Esophagus muscularis mucosa (tissue), 4 donors: ENCODE data around the gene MRPS2. TPM values are rescaled to one million over a fixed set of nuclear protein-coding genes. Genes with fewer than 3 reads are reported as not detected.
"Not testable (repeated sequence)": the region's sequence is repeated elsewhere in the genome, so short reads cannot be mapped to it uniquely, and the experiment has no call there.

ENCODE experiments used
- DNase-seq: peaks from one replicate; pipeline ENCODE4 v3.0.0-alpha.2; 2017; ENCODE audit errors: extremely low spot score
- H3K27ac ChIP-seq, 4 donors: fragments of 200-600 bp; sonication (generic); replicated peaks in 1 of 4; 1 replicate in 3 of 4; 2 replicates in 1 of 4; pipeline ENCODE4 v1.5.1; 2016 to 2019; ENCODE audit warnings: mild to moderate bottlenecking in 1 of 4
- H3K27me3 ChIP-seq, 4 donors: fragments of 200-600 bp; sonication (generic); one replicate each; pipeline versions ENCODE4 v1.5.1 to v1.6.0; 2016 to 2019
- H3K36me3 ChIP-seq, 4 donors: fragments of 200-600 bp; sonication (generic); one replicate each; pipeline ENCODE4 v1.5.1; 2016 to 2019
- H3K4me1 ChIP-seq, 4 donors: fragments of 200-600 bp; sonication (generic); one replicate each; pipeline ENCODE4 v1.5.1; 2016 to 2019
- H3K4me3 ChIP-seq, 4 donors: fragments of 200-600 bp; sonication (generic); 1 replicate in 2 of 4; 2 replicates in 2 of 4; pipeline ENCODE4 v1.5.1; 2016 to 2019; ENCODE audit warnings: mild to moderate bottlenecking in 4 of 4, moderate library complexity in 1 of 4
- H3K9me3 ChIP-seq, 4 donors: fragments of 200-600 bp; sonication (generic); 1 replicate in 3 of 4; 2 replicates in 1 of 4; pipeline ENCODE4 v1.5.1; 2016 to 2019
- CTCF ChIP-seq, 3 experiments: fragments of 200-600 bp in 2 of 3; fragments of 450-650 bp in 1 of 3; sonication (generic) in 2 of 3; IDR thresholded peaks; one replicate each; pipeline ENCODE4 v1.5.1; 2017 to 2019; ENCODE audit warnings: antibody characterized with exemption in 3 of 3, mild to moderate bottlenecking in 2 of 3, moderate library complexity in 1 of 3
- EP300 ChIP-seq: sonication (generic); formaldehyde crosslinking; IDR thresholded peaks from one replicate; pipeline ENCODE4 v1.6.1; 2017; ENCODE audit warnings: antibody characterized with exemption
- POLR2A ChIP-seq: fragments of 450-650 bp; IDR thresholded peaks from one replicate; pipeline ENCODE4 v1.6.1; 2017; ENCODE audit warnings: antibody characterized with exemption, moderate library complexity, mild to moderate bottlenecking, low read depth
- POLR2AphosphoS5 ChIP-seq, 2 donors: sonication (generic); formaldehyde crosslinking; IDR thresholded peaks; one replicate each; pipeline ENCODE4 v1.6.1; 2017; ENCODE audit warnings: antibody characterized with exemption in 2 of 2
- WGBS: methylation state at CpG from one replicate; pipeline ENCODE4 v1.1.5; 2018; 5-methylcytosine and 5-hydroxymethylcytosine counted together
- intact Hi-C: fragments of 100-400 bp; cut with DNase I; formaldehyde crosslinking; loops from one replicate; pipeline ENCODE4 v1.15.1; 2023
- total RNA-seq, 4 donors: library from RNA; depleted of rRNA; stranded (reverse); fragments of >200 nt; gene quantifications; one replicate each; pipeline versions ENCODE4 v1.1.0 to v1.2.1, GENCODE V29; 2016

Gene MRPS2
- total RNA-seq, 4 donors from 2014 or later, result 19.5 to 47.3 (median 37.9) TPM

GRCh38 chr9:135544981-135545635, 44.6 kb downstream of the MRPS2 start:
- 67% methylated on average over 18 of the region's 18 CpGs for WGBS
- Histone ChIP-seq H3K27ac (no peak overlapping the region), H3K36me3 (no peaks in the 10 kb centered on the region), H3K4me3 (no peak overlapping the region), H3K4me1 (no peaks in the 10 kb centered on the region), H3K27me3 (peaks cover 0 to 54% (median 0%) of the 10 kb centered on the region in 4 donors), H3K9me3 (no peaks in the 10 kb centered on the region)
- intact Hi-C loops, result no loop called here
- no peak for DNase-seq
- TF ChIP-seq POLR2A, result no peak
- no peak for TF ChIP-seq POLR2AphosphoS5 (IDR thresholded peaks at IDR 0.05)
- no peak for TF ChIP-seq EP300
- TF ChIP-seq CTCF (IDR thresholded peaks at IDR 0.05), result no peak

- DNase-seq, H3K27ac ChIP-seq, H3K4me3 ChIP-seq, H3K4me1 ChIP-seq, H3K36me3 ChIP-seq, H3K9me3 ChIP-seq, intact Hi-C loops: not testable (repeated sequence)
- whole genome bisulfite sequencing, result 61% methylated on average over 11 of the region's 19 CpGs
- H3K27me3 ChIP-seq, result peaks cover 0 to 52% (median 0%) of the 10 kb centered on the region in 4 donors
Observed at GRCh38 chr9:135545646-135546176, 45.2 kb downstream of the MRPS2 start, which contains the start of gene OBP2A. Gene OBP2A, plus strand, starts transcription at chr9:135546126. Its CDS starts 55 bp downstream, at chr9:135546181.

- peaks cover 0 to 44% (median 0%) of the 10 kb centered on the region in 4 donors for H3K27me3 ChIP-seq
- WGBS, result 88% methylated on average over 8 of the region's 21 CpGs
- intact Hi-C loops, H3K27ac ChIP-seq, H3K36me3 ChIP-seq, H3K4me3 ChIP-seq, H3K9me3 ChIP-seq, H3K4me1 ChIP-seq, DNase-seq: not testable (repeated sequence)
Observed at GRCh38 chr9:135546792-135547617, 46.5 kb downstream of the MRPS2 start.

- H3K4me1 ChIP-seq, result no peaks in the 10 kb centered on the region
- H3K36me3 ChIP-seq, result no peaks in the 10 kb centered on the region
- 88% methylated on average over 13 of the region's 28 CpGs for WGBS
- no peak overlapping the region for H3K4me3 ChIP-seq
- H3K27me3 ChIP-seq, result peaks cover 0 to 41% (median 0%) of the 10 kb centered on the region in 4 donors
- no peak for TF ChIP-seq EP300
- TF ChIP-seq POLR2AphosphoS5 (IDR thresholded peaks at IDR 0.05), result no peak
- TF ChIP-seq POLR2A, result no peak
- no peak for TF ChIP-seq CTCF (IDR thresholded peaks at IDR 0.05)
- DNase-seq, result no peak
- H3K27ac ChIP-seq, result no peak overlapping the region
- intact Hi-C loops, result no loop called here
- H3K9me3 ChIP-seq, result no peaks in the 10 kb centered on the region
Observed at GRCh38 chr9:135547756-135548736, 47.6 kb downstream of the MRPS2 start.

GRCh38 chr9:135549478-135550343, 49.2 kb downstream of the MRPS2 start:
- H3K4me3 ChIP-seq, H3K4me1 ChIP-seq, intact Hi-C loops, H3K27ac ChIP-seq, H3K9me3 ChIP-seq, DNase-seq, H3K36me3 ChIP-seq: not testable (repeated sequence)
- WGBS, result 81% methylated on average over 12 of the region's 28 CpGs
- H3K27me3 ChIP-seq, result peaks cover 0 to 35% (median 0%) of the 10 kb centered on the region in 4 donors
